NCI-H2029 (cell line): ENCODE results near the gene CCDC87.

ENCODE experiments used
- DNase-seq: peaks from one replicate; lab custom pipeline; 2025; lab: John Stamatoyannopoulos, UW

Gene CCDC87

DNA sequence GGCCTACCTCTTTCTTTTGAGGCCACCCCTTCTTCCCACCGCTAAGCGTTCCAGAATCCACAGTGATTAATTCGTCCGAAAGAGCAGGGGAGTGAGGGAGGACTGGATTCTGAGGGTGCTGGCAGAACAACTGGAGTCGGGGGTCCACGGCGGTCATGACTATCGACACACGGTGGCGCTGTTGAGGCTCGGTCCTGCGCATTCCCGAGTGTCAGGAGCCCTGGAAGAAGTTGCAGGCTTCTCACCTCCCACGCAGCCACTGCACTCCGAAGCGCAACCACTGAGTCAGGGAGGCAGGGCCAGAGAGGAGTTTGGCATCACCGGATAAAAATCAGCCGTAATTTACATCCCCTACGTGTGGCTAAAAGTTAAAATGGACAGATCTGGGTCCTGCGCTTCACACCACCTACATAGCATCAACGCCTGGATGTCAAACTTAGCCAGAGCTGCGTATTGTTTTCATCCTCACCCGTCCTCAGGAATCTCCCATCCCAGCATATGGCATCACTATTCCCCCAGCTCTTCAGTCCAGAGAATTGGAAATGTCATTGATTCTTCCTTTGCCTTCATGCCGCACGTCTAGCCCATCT lies 13.8 kb downstream of the CCDC87 start:
- DNase-seq = peak; percentile 35

DNA sequence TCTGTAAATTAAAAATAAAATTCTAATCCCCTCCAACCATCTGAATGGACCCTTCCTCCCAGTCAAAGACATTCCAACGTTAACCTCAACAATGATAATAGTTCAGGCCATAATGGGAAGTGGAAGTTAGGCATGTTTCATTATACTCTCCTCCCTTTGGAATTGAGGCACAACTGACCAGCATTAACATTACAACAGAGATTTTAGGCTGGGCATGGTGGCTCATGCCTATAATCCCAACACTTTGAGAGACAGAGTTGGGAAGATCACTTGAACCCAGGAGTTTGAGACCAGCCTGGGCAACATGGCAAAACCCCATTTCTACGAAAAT lies 22.0 kb downstream of the CCDC87 start:
- no peak for DNase-seq

DNA sequence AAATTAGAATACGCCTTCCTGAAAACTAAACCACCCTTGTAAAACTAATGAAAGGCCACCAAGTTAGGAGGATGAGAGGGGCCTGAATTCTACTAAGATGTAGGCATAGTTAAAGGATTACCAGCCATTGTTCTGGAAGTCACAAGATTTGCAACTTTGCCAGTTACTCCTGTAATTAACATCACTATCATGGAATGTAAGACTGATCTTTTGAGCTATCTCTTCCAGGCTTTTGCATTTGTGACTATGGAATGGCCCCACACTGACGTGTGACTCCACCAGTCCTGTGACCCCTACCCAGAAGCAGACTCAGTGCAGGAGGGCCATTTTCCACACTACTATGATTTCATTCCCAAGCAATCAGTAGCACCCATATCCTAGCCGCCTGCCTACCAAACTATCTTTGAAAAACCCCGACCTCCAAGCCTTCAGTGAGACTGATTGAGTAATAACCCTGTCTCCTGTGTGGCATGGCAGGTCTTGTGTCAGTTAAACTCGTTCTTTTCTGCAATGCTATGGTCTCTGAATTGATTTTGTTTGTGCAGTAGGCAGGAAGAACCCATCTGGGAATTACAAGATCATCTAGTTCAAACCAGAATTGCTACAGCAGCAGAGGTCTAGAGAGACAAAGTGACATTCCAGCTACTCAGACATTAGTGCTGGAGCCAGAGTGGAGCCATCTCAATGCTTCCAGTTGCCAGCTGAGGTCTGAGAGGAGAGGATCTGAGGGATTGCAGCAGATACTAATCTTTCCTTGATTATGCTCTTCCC lies 22.6 kb downstream of the CCDC87 start:
- DNase-seq = no peak

DNA sequence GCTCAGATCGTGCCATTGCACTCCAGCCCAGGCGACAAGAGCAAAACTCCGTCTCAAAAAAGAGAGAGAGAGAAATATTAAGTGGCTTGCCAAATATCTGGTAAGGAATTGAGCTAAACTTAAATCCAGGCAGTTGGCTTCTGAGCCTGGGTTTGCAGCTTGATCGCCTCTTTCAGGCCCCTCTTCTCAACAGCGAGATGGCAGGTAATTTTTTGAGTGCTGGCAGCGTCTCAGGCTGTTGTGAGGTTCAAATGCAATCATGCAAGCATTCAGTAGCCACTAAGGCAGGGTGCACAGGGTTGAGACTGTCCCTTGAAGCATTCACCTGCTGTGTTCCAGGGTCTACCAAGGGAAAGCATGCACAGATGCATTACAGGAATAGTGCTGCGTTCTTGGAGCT lies 23.8 kb downstream of the CCDC87 start:
- no peak for DNase-seq

DNA sequence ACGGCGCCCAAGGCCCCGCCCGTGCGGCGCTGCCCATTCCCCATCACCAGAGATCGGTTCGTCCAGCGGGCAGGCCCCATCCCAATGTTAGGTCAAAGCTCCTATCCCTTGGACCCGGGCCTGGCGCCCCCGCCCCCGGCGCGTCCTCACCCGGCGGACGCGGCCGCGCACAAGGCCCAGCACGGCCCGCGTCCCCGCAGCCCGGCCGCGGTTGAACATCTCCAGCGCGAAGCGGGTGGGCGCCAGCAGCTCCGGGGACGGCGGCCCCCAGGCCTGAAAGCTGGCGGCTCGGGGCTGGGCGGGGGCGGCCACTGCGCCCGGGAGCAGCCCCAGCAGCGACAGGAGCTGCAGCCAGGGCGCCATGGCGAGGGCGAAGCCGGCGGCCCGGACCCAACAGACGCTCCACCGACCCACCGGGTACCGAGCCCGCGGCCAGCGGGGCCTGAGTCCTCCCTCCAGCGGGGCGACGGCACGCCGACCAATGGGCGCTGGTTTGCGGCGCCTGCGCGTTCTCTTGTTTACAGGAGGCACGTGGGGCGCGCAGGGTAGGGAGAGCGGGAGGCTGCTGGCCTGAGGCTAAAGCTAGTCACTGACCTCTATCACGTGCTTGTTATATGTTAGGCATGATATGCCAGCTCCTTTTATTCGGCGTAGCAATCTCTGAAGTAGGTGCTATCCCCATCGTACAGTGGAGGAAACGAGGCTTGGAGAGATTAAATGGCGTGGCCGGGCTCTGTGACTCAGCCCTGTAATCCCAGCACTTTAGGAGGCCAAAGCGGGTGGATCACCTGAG lies 24.5 kb downstream of the CCDC87 start, which contains the start of gene CTSF:
Gene CTSF (minus strand): TSS at position 483 of the 793 bp plus-strand sequence. CDS start 120 bp downstream, at position 363.
- DNase-seq = peak; percentile 74

DNA sequence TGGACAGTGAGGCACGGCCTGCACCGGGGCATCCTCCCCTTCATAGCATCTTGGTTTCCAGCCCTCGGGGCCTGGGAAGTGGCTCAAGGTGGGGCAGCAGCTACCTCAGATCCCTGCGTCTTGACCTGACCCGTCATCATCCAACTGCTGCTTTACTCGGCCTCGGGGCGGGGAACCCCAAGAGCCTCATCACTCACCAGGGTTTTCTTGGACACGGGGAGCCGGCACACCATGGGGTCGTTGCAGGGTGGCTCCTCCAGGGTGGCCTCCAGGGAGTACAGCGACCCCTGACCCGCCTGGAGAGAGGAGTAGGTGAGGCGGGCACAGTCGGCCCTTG lies 25.1 kb downstream of the CCDC87 start:
- no peak for DNase-seq

DNA sequence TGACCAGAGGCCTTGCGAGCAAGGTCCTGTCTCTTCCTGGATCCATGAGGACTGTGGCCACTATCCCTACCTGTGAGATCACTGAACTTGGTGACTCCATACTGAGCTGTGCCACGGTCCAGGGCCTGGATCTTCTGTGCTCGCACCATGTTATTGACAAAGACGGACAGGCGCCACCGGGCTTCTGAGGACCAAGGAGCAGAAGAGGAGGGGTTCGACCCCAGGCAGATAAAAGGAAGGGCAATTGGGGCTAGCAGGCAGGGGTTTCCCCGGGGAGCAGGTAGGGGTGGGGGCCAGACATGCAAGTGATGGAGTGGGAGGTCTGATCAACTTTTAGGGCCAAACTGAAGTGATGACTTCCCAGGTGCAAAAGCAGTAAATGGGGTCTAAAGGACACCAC lies 26.6 kb downstream of the CCDC87 start:
- no peak for DNase-seq

DNA sequence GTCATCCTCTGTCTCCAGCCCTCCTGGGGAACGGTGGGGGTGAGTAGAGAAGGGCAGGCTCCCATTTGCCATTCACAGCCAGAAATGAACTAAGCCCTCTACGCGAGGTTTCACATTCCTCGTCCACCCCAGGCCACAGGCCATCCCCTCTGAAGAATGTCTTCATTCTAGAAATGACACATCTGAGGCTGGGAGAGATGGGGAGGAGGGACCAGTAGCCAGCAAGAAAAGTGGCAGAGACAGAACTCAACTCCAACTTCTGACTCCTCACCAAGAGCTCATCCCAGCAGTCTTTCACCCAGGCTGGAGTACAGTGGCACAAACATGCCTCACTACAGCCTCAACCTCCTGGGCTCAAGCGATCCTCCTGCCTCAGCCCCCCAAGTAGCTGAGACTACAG lies 27.9 kb downstream of the CCDC87 start:
- no peak for DNase-seq

DNA sequence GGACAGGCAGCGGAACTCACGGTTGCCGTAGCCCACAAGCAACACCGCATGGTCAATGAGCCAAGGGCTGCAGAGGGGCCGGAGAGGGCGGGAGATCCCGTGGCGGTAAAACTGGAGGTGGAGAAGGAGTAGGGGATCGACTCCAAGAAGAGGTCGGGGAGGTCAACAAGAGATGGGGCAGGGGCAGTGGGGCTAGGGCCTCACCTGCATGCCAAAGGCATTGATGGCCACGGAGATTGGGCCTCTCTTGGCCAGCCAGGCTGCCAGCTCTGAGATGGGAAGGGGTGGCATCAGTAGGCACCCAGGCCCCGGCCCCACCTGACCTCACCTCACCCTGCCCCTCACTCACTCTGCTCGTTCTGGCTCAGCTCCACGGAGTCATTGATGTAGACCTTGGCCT lies 28.3 kb downstream of the CCDC87 start:
- DNase-seq = no peak

DNA sequence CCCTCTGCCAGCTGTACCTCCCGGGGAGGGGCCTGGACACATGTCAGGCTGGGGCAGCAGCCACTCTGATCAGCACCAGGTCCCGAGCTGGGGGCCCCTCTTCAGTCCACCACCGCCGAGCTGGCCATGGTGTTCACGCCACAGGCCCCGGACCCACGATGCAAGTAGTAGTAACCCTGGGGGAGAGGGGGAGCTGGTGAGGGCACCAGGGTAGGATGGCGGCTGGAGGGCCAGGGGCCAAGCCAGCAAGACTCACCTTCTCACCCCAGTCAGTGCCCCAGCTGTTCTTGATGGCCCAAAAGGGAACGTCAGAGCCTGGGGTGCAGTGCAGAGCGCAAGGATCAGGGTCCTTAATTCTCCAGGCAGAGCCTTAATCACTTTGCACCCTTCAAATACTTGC lies 29.0 kb downstream of the CCDC87 start:
- no peak for DNase-seq

DNA sequence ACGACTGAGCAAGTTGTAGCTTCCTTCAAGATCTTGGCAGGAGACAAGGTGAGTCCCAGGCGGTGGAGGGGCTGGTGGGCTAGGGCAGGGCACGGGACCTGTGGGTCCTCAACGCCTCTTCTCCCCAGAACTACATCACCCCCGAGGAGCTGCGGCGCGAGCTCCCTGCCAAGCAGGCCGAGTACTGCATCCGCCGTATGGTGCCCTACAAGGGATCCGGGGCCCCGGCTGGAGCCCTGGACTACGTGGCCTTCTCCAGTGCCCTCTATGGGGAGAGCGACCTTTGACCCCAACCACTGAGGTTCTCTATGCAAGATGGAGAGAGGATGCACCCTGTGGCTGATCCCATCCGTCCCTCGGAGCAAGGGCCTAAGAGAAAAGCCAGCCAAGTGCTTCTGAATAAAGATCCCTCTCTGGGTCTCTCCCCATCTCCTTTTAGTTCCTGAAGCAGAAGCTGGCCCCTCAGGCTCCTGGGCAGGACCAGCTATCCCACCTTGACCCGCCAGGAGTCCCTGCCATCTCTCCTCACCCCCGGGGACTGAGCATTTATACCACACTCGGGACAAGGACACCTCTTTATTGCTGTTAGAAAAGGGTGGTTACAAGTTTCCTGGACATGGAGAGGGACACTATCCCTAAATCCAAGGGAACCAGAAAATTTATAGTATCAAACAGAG lies 29.8 kb downstream of the CCDC87 start:
- DNase-seq = no peak

DNA sequence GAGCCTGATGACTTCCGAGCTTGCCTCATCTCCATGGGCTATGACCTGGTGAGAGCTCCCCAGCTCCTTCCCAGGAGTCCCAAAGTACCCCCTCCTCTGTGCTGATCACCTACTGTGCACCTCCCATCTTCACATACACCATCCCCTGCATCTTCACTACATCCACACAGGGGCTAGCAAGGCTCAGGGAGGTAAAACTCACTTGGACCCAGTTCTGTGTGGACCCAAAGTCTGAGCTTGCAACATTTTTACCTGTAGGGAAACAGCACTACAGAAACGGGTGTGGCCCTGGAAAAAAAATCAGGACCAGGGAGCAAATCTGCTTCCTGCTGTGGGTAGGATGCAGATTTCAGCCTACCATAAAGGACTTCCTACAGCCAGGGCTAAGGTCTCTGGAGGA lies 30.6 kb downstream of the CCDC87 start:
- DNase-seq = no peak

DNA sequence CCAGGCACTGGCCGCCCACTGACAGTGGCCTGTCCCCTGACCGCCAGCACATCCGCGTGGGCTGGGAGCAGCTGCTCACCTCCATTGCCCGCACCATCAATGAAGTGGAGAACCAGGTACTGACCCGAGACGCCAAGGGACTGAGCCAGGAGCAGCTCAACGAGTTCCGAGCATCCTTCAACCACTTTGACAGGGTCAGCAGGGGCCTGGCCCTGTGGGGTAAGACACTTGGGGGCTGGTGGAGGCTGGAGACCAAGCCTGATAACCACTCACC lies 31.0 kb downstream of the CCDC87 start:
- no peak for DNase-seq

DNA sequence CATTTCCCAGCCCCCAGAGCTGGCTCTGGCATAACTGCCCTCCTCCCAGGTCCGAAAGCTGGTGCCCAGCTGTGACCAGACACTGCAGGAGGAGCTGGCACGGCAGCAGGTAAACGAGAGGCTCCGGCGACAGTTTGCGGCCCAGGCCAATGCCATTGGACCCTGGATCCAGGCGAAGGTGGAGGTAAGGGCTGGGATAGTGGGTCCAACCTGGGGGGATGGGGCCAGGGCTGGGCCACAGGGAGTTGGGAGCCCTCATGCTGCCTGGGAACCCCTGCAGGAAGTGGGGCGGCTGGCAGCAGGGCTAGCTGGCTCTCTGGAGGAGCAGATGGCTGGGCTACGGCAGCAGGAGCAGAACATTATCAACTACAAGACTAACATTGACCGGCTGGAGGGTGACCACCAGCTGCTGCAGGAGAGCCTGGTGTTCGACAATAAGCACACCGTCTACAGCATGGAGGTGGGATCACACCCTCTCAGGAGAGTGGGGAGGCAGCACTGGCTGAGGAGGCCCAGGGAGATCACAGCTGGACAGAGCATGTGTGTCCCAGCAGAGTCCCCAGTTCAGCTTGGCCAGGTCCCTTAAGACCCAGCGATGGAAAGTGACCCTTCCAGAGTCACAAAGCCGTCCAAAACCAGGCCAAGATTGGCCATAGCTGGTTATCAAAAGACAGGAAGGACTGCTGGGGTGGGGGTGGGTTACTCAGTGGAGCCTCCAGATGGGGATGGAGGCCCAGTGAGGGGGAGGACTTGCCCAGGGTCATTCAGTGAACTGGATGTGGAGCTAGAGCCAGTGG lies 31.5 kb downstream of the CCDC87 start:
- DNase-seq = no peak

DNA sequence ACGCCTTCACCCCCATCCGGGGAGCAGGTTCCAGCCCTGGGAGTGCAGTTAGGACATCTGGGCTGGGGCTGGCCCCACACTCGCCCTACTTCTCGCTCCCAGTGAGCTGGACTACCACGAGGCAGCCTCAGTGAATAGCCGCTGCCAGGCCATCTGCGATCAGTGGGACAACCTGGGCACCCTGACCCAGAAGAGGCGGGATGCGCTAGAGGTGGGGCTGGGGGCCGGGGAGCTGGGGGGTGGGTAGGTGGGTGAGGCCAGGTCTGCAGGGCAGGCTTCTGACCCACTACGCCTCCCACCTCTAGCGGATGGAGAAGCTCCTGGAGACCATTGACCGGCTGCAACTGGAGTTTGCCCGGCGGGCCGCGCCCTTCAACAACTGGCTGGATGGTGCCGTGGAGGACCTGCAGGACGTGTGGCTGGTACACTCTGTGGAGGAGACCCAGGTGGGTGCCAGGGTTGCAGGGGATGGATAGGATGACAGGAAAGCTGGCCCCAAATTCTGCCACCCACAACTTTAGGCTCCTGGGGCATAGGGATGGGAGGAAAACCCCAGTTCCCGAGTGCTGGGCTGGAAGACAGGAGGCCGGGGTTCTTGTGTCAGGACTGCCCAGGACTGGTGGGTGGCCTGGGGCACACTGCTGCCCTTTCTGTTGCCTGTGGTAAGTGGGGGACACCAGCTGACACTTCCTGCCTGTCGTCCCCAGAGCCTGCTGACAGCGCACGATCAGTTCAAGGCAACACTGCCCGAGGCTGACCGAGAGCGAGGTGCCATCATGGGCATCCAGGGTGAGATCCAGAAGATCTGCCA lies 32.8 kb downstream of the CCDC87 start:
- no peak for DNase-seq

DNA sequence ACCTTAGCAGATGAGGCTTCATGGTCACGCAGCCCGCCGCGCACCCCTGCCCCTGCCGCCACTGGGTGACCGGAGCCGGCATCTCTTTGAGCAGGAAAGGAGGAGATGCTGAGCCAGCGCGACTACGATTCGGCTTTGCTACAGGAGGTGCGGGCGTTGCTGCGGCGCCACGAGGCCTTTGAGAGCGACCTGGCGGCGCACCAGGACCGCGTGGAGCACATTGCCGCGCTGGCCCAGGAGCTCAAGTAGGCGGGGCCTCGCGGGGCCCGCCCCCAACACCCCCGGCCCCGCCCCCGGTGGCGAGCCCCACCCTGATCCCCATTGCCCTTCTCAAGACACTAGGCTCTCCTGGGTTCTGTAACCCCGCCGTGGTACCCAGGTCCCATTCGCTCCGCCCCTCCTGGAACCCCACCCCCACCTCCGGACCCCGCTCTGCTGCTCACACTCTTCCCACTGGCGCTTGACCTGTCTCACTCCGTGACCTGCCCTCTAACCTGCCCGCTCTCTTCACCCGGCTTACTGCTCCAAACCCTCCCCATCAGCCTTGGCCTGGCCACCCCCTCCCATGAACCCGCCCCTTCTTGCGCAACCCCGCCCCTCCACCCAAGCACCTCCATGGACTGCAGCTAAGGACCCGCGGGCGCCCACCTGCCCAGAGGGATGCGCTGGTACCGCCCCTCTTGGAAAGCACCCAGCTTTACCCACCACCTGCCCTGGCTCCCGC lies 33.6 kb downstream of the CCDC87 start:
- DNase-seq = peak; percentile 12

DNA sequence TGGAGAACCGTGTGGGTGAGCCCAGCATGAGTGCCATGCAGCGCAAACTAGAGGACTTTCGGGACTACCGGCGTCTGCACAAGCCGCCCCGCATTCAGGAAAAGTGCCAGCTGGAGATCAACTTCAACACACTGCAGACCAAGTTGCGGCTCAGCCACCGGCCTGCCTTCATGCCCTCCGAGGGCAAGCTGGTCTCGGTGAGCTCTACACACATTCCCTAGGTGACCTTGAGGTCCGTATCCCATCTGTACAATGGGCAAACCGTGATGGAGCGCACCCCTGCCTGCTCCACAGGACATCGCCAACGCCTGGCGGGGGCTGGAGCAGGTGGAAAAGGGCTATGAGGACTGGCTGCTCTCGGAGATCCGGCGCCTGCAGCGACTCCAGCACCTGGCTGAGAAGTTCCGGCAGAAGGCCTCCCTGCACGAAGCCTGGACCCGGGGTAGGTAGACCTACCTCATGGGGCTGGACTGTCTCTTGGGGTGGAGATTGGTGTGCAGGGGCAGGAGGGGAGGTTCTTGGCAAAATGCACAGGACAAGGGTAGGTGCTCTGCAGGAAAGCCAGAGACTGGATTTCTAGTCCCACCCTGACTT lies 35.0 kb downstream of the CCDC87 start:
- DNase-seq = no peak

DNA sequence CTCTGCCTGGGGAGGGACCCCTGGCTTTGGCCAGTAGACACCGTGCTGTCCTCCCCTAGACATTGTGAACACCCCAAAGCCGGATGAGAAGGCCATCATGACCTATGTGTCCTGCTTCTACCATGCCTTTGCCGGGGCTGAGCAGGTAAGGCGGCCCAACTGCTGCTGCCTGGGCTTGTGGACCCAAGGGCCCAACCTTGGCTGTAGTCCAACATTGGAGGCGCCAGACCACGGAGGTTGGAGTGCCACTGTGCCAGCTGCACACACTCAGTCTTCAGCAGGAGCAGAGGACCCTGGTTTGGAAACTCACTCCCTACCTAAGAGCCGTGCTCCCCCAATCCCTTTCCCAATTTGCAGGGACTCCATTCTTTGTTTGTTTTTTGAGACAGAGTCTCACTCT lies 36.8 kb downstream of the CCDC87 start:
- DNase-seq = peak; percentile 74

DNA sequence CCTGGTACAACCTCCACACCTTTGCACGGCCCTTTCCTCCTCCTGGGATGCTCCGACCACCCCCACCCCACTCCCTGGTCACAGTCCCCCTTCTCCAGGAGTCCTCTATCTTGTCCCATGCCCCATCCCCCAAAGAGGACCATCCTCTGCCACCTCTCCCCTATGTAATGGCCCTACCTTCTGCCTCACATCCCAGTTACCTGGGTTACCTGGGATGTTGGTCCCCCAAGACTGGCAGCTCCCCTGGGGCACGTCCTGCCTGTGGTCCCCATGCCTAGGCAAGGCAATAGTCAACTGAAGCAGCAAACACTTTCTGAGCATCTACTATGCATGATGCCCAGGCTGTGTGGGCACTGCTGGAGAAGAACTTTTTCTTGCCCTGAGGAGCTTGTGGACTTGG lies 37.4 kb downstream of the CCDC87 start:
- no peak for DNase-seq

DNA sequence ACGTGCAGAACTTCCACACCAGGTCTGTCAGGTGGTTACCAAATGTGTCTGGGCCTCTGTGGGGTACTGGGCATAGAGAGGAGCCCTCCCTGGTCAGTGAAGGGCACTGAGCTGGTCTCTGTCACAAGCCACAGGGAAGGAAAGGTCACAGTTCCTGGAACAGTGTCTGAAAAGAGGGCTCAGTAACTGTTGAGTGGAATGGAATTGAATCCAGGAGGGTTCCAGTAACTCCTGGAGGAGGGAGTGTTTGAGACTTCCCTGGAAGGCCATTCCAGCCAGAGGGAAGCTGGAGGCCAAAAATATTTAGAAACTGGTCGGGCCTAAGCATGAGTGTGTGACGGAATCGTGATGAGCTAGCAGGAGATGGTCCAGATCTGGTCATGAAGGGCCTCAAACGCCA lies 38.3 kb downstream of the CCDC87 start:
- DNase-seq = no peak
